ENCODE results near the gene JAKMIP2.

DNA sequence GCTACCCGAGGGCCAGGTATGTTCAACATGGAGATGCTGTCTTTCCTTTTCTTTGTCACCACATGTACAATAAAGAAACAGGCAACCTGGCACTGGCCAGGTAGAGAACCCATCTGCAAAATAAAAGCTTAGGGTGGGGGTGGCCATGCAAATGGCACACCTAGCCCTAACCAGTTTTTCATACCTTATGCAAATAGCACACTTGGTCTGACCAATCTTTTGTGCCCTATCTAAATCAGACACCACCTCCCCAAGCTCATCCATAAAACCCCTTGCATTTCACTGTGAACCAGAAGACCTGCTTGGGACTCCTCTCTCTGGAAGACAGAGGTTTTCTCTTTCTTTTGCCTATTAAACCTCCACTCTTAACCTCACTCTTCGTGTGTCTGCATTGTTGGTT lies 33.9 kb downstream of the JAKMIP2 start:
- TF ChIP-seq POLR2A (IDR thresholded peaks at IDR 0.05; ENCODE audit: low read depth, low read length) (no peak), TAF1 (IDR thresholded peaks at IDR 0.05; ENCODE audit: low read depth, low read length) (no peak), POU2F2 (IDR thresholded peaks at IDR 0.05; ENCODE audit: low read depth, low read length) (no peak)

Data from GM12891 (cell line).